Immature natural killer cell (primary cell): Measurements from ENCODE around the gene VKORC1. TPM values are rescaled to one million over a fixed set of nuclear protein-coding genes. Genes with fewer than 3 reads are reported as not detected.

ENCODE experiments used
- DNase-seq, 3 donors: peaks; one replicate each; pipeline ENCODE4 v3.0.0; 2022; ENCODE audit warnings: mixed read lengths in 1 of 3
- H3K27ac Mint-ChIP-seq, 6 donors: one replicate each; pipeline ENCODE4 v1.8.0; 2020; ENCODE audit warnings: mixed read lengths in 6 of 6, mild to moderate bottlenecking in 5 of 6, inconsistent platforms in 4 of 6, moderate library complexity in 3 of 6
- H3K27me3 Mint-ChIP-seq, 3 donors: one replicate each; pipeline ENCODE4 v1.8.0; 2020 to 2021; ENCODE audit warnings: low read depth in 3 of 3, mild to moderate bottlenecking in 3 of 3, mixed read lengths in 3 of 3, moderate library complexity in 3 of 3, inconsistent platforms in 1 of 3
- H3K36me3 Mint-ChIP-seq, 3 donors: one replicate each; pipeline ENCODE4 v1.8.0; 2020; ENCODE audit warnings: mixed read lengths in 3 of 3, inconsistent platforms in 2 of 3, mild to moderate bottlenecking in 2 of 3
- H3K4me1 Mint-ChIP-seq, 2 donors: one replicate each; pipeline ENCODE4 v1.8.0; 2020; ENCODE audit warnings: inconsistent platforms in 2 of 2, mild to moderate bottlenecking in 2 of 2, mixed read lengths in 2 of 2, moderate library complexity in 1 of 2
- H3K4me3 Mint-ChIP-seq, 5 donors: one replicate each; pipeline ENCODE4 v1.8.0; 2020; ENCODE audit warnings: mild to moderate bottlenecking in 5 of 5, mixed read lengths in 5 of 5, inconsistent platforms in 3 of 5, moderate library complexity in 3 of 5
- H3K9me3 Mint-ChIP-seq, 6 donors: one replicate each; pipeline ENCODE4 v1.8.0; 2020; ENCODE audit warnings: mild to moderate bottlenecking in 6 of 6, mixed read lengths in 6 of 6, inconsistent platforms in 4 of 6, moderate library complexity in 3 of 6
- polyA plus RNA-seq, 3 donors: library from polyadenylated mRNA; unstranded; fragments of 300-500 nt; fragmentation: Illumina TruSeq; gene quantifications; one replicate each; pipeline ENCODE4 v1.2.3, GENCODE V29; 2021

The VKORC1 gene
- polyA plus RNA-seq, 3 donors from 2014 or later: 114 to 164 (median 116) TPM

- peaks cover 4 to 17% (median 4%) of the 10 kb centered on the region in 3 donors for H3K36me3 Mint-ChIP-seq
- H3K4me1 Mint-ChIP-seq: peaks cover 0 to 2% of the 10 kb centered on the region in 2 donors
- H3K27ac Mint-ChIP-seq: no peak overlapping the region
- no peak overlapping the region for H3K4me3 Mint-ChIP-seq
- peaks cover 0 to 2% (median 0%) of the 10 kb centered on the region in 3 donors for H3K27me3 Mint-ChIP-seq
- no peak for DNase-seq
- no peaks in the 10 kb centered on the region for H3K9me3 Mint-ChIP-seq
Observed at GRCh38 chr16:31043352-31043751, 51.2 kb downstream of the VKORC1 start.

GRCh38 chr16:31042866-31043265 is 51.7 kb downstream of the VKORC1 start:
- no peak for DNase-seq
- no peak overlapping the region for H3K4me3 Mint-ChIP-seq
- peaks cover 0 to 2% (median 0%) of the 10 kb centered on the region in 3 donors for H3K27me3 Mint-ChIP-seq
- no peak overlapping the region for H3K27ac Mint-ChIP-seq
- peaks cover 4 to 18% (median 4%) of the 10 kb centered on the region in 3 donors for H3K36me3 Mint-ChIP-seq
- H3K9me3 Mint-ChIP-seq: no peaks in the 10 kb centered on the region
- H3K4me1 Mint-ChIP-seq: peaks cover 0 to 2% of the 10 kb centered on the region in 2 donors

Other genes with a start within 250 kb of the VKORC1 start
- gene BCL7C, start 200.7 kb downstream of the VKORC1 start, polyA plus RNA-seq: 10 to 100 TPM; 44.5 to 80.0 (median 60.7) TPM
- gene CTF1, start 198.2 kb downstream of the VKORC1 start, polyA plus RNA-seq: not detected
- gene FBXL19, start 171.2 kb downstream of the VKORC1 start, polyA plus RNA-seq: 1 to 10 TPM in 1 of 3 donors, under 1 TPM in 2; 0.18 to 1.1 (median 0.22) TPM
- 10 to 100 TPM; 31.4 to 50.0 (median 40.3) TPM for gene ORAI3, start 145.7 kb downstream of the VKORC1 start, polyA plus RNA-seq
- 1 to 10 TPM in 2 of 3 donors, not detected in 1; 1.8 to 2.4 TPM for gene SETD1A, start 137.0 kb downstream of the VKORC1 start, polyA plus RNA-seq
- gene HSD3B7, start 109.6 kb downstream of the VKORC1 start, polyA plus RNA-seq: not detected
- gene STX1B, start 84.2 kb downstream of the VKORC1 start, polyA plus RNA-seq: not detected
- gene STX4, start 61.2 kb downstream of the VKORC1 start, polyA plus RNA-seq: 10 to 100 TPM; 31.3 to 46.4 (median 33.3) TPM
- gene ZNF668, start 20.6 kb downstream of the VKORC1 start, polyA plus RNA-seq: 10 to 100 TPM in 2 of 3 donors, 1 to 10 TPM in 1; 6.8 to 17.2 (median 10.1) TPM
- gene ZNF646, start 20.4 kb downstream of the VKORC1 start, polyA plus RNA-seq: 10 to 100 TPM in 1 of 3 donors, 1 to 10 TPM in 1, under 1 TPM in 1; 0.93 to 11.5 (median 2.5) TPM
- gene PRSS53, start 5.9 kb downstream of the VKORC1 start, polyA plus RNA-seq: 1 to 10 TPM in 1 of 3 donors, under 1 TPM in 2; 0.27 to 1.4 (median 0.63) TPM
- gene BCKDK, start 13.6 kb upstream of the VKORC1 start, polyA plus RNA-seq: 10 to 100 TPM; 21.4 to 50.3 (median 30.1) TPM
- 10 to 100 TPM; 29.4 to 53.9 (median 32.6) TPM for gene KAT8, start 22.9 kb upstream of the VKORC1 start, polyA plus RNA-seq
- gene PRSS8, start 40.9 kb upstream of the VKORC1 start, polyA plus RNA-seq: not detected
- 1 to 10 TPM; 3.4 to 8.6 (median 6.9) TPM for gene PRSS36, start 55.3 kb upstream of the VKORC1 start, polyA plus RNA-seq
- 100 to 1,000 TPM in 1 of 3 donors, 10 to 100 TPM in 2; 73.4 to 169 (median 87.4) TPM for gene FUS, start 85.3 kb upstream of the VKORC1 start, polyA plus RNA-seq
- gene PYCARD, start 108.0 kb upstream of the VKORC1 start, polyA plus RNA-seq: 100 to 1,000 TPM in 2 of 3 donors, 10 to 100 TPM in 1; 91.2 to 133 (median 118) TPM
- not detected for gene TRIM72, start 119.3 kb upstream of the VKORC1 start, polyA plus RNA-seq
- gene PYDC1, start 122.3 kb upstream of the VKORC1 start, polyA plus RNA-seq: not detected
- 100 to 1,000 TPM in 1 of 3 donors, 10 to 100 TPM in 2; 70.6 to 186 (median 89.3) TPM for gene ITGAM, start 165.2 kb upstream of the VKORC1 start, polyA plus RNA-seq